Gastrocnemius medialis (tissue), 4 donors: ENCODE data around the gene PKLR.

ENCODE experiments used
- POLR2A ChIP-seq, 2 donors: fragments of 450-650 bp; IDR thresholded peaks; one replicate each; pipeline ENCODE4 v1.6.1; 2017; ENCODE audit warnings: antibody characterized with exemption in 2 of 2, mild to moderate bottlenecking in 2 of 2, moderate library complexity in 2 of 2
- TF ChIP-seq, protein P1 (sequence below), 5 experiments: fragments of 450-650 bp in 3 of 5; fragments of 200-600 bp in 2 of 5; sonication (generic) in 2 of 5; IDR thresholded peaks in 4 of 5; conservative IDR thresholded peaks in 1 of 5; 1 replicate in 4 of 5; 2 replicates in 1 of 5; pipeline ENCODE4 v1.5.1; 2016 to 2019; ENCODE audit warnings: antibody characterized with exemption in 5 of 5, mild to moderate bottlenecking in 3 of 5, moderate library complexity in 3 of 5

DNA sequence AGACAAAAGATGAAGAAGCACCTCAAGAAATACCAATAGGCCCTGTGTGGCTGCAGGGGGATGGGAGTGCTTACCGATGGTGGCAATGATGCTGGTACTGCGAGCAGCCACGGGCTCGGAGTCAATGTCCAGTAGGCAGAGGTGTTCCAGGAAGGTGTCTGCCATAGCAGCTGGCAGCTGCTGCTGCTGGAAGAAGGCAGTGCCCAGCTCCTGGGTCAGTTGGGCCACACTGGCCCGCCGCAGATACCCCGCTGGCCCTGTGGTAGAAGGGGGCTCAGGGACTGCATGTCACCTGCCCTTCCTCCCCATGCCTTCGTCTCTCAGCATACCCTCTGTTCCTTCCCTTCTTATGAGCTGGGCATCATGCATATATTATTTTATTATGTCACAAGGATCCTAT is 1.2 kb downstream of the PKLR start:
- TF ChIP-seq, protein P1, sequence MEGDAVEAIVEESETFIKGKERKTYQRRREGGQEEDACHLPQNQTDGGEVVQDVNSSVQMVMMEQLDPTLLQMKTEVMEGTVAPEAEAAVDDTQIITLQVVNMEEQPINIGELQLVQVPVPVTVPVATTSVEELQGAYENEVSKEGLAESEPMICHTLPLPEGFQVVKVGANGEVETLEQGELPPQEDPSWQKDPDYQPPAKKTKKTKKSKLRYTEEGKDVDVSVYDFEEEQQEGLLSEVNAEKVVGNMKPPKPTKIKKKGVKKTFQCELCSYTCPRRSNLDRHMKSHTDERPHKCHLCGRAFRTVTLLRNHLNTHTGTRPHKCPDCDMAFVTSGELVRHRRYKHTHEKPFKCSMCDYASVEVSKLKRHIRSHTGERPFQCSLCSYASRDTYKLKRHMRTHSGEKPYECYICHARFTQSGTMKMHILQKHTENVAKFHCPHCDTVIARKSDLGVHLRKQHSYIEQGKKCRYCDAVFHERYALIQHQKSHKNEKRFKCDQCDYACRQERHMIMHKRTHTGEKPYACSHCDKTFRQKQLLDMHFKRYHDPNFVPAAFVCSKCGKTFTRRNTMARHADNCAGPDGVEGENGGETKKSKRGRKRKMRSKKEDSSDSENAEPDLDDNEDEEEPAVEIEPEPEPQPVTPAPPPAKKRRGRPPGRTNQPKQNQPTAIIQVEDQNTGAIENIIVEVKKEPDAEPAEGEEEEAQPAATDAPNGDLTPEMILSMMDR (IDR thresholded peaks at IDR 0.05 in 4 of 5, conservative IDR thresholded peaks at IDR 0.05 in 1 of 5): no peak
- no peak for TF ChIP-seq POLR2A (IDR thresholded peaks at IDR 0.05)
